Occipital lobe (tissue), 2 donors: ENCODE measurements around the gene PLXDC1. TPM values are rescaled to one million over a fixed set of nuclear protein-coding genes. Genes with fewer than 3 reads are reported as not detected.

Experiments used
- DNase-seq: peaks from one replicate; lab custom pipeline; 2025; lab: John Stamatoyannopoulos, UW
- total RNA-seq: library from RNA; depleted of rRNA; stranded (reverse); fragments of >200 nt; gene quantifications from one replicate; pipeline ENCODE4 v1.2.3, GENCODE V29; 2014

PLXDC1 gene
- total RNA-seq, 1 donor from 2014 or later, result 9.4 TPM

DNA sequence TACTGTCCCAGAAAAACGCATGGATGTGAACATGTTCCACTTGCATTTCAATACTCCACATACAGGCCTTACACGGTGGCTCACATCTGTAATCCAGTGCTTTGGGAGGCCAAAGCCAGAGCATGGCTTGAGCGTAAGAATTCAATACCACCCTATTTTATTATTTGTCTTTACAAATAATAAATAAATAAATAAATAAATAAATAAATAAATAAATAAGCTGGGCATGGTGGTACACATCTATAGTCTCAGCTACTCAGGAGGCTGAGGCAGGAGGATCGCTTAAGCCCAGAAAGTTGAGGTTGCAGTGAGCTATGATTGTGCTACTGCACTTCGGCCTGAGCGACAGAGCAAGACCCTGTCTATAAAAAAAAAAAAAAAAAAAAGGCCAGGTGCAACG lies 53.9 kb downstream of the PLXDC1 start:
- DNase-seq, result no peak

DNA sequence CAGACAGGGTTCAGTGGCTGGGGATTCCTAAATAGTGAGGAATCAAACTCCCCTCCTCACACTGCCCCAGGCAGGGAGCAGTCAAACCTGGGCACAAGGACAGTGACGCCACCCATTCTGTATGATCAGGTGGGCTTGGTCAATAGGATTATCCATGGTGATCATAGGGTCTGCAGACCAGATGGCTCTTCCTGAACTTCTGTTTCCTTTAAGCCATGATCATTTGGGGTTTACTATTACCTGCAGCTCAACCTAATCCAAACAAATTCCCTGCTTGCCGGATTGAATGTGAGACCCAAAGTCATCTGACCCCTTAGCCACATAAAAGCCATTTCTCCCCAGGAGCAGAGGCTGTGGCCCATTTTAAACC lies 54.3 kb downstream of the PLXDC1 start:
- DNase-seq, result no peak

DNA sequence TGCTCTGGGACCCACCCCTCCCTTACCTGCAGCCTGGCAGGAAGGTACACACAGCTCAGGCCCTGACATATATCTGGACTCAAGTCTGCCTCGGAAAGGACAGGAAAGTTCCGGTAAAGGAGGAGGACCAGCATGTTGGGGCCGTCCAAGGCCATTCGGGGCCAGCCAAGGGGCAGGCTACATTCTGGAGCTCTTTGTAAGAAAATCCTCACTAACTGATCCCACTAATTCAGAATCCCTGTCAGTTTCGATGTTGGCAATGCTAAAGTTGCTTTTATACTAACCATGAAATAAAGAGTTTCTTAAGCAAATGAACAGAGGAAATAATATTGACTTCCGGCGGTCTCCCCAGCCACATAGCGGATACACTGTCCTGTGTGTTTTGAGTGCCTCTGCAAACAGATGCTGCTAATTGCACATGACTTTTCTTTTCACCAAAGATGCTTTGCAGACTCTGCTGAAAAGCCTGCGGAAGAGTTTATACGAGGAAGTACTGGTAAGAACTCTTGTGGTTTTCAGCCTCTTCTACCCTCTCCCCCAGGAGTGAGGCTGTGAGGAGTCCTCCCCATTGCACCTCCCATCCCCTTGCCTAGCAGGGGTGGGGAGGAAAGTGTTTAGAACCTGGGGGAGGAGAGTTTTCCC lies 54.8 kb downstream of the PLXDC1 start:
- DNase-seq, result no peak

DNA sequence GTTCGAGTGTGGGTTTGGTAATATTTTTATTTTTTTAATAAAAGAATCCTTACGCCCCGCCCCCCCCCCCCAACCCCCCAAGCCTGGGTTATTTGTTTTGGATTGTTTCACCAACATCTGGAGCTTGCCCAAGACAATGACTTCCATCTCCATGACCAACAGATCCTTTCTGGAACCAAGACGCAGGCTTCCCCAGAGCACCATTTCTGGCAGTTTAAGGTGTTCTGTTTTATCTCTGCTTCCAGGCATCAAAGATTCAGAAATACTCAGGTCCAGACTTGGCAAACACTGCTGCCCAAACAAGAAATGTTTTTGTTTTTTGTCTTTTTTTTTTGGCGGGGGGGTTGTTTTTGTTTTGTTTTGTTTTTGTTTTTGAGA lies 56.1 kb downstream of the PLXDC1 start:
- DNase-seq, result no peak

GRCh38 chr17:39094607-39095308 lies 56.7 kb downstream of the PLXDC1 start:
- DNase-seq, result no peak

DNA sequence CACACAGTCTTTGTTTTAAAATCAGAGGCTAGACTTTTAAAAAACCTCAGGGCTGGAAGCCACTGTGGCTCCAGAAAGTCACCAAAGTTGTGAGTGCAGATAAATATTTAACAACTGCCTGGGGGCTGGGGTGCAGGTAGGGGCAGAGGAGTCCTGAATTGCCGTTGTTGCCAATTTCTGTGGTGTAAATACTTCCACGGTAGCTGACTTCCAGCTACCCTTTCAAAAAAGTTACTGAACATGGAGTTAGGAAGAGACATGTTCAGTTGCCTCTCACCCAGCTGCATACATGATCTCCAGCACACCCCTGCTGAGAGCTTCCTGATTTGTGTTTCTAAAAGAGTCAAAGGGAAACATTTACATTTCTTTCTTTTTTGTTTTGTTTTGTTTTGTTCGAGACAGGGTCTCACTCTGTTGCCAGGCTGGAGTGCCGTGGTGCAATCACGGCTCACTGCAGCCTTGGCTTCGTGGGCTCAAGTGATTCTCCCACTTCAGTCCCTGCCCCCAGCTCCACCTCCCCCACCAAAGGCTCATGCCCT lies 58.7 kb downstream of the PLXDC1 start:
- DNase-seq, result no peak

DNA sequence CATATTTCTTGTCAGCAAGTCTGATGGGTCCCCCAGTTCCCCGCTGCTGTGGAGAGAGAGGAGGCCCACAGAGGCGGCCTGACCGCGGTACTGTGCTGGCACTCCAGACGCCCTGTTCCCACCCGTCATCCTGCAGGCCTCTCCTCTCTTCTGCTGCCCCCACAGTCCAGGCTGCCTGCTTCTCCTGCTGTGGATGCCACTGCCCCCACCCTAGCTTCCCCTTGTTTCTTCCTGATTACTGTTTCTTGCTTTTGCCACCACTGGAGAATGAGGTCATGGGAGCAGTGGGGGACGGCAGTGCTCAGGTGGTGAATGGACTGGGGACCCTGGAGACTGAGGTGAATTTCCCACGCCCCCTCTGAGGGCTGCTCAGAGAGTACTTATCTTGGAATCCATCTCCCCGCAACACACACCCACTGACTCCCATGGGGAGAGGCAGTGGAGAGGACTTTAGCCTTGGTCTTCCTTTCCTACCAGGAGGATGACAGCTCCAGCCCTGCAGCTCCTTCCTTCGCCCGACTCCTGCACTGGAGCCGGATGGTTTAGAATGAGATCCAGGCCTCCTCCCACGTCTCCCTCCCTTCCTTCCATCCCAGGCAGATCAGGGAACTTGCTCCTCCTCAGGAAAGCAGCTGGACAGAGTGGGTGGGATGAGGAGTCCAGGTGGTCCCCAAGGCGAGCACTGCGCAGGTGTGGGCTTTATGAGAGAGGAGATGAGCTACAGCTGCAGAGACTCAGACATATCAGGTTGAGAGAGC lies 60.4 kb downstream of the PLXDC1 start:
- DNase-seq, result peak; percentile 12

DNA sequence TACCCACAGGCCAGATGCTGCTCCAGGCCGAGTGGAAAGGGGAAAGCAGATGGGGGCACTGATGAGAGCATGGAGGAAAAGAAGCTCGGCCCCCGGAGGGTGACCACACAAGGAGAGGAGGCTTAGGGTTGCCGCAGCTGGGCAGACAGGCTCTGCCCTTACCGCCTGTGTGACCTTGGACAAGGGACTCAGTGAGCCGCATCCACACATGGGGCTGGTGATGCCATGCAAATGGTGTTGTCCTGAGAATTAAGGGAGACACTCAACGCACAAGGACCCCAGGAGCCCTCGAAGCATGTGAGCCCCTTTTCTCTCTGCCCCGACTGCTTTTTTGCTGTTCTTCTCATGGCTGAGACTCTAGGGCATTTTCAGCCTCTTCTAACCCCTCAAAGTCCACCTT lies 61.0 kb downstream of the PLXDC1 start:
- no peak for DNase-seq

GRCh38 chr17:39084558-39084957 lies 66.9 kb downstream of the PLXDC1 start:
- DNase-seq, result no peak

GRCh38 chr17:39083270-39083669 lies 68.2 kb downstream of the PLXDC1 start:
- no peak for DNase-seq

- no peak for DNase-seq
Measured at GRCh38 chr17:39082482-39082881, 69.0 kb downstream of the PLXDC1 start.

GRCh38 chr17:39081851-39082250 lies 69.6 kb downstream of the PLXDC1 start:
- DNase-seq, result no peak

DNA sequence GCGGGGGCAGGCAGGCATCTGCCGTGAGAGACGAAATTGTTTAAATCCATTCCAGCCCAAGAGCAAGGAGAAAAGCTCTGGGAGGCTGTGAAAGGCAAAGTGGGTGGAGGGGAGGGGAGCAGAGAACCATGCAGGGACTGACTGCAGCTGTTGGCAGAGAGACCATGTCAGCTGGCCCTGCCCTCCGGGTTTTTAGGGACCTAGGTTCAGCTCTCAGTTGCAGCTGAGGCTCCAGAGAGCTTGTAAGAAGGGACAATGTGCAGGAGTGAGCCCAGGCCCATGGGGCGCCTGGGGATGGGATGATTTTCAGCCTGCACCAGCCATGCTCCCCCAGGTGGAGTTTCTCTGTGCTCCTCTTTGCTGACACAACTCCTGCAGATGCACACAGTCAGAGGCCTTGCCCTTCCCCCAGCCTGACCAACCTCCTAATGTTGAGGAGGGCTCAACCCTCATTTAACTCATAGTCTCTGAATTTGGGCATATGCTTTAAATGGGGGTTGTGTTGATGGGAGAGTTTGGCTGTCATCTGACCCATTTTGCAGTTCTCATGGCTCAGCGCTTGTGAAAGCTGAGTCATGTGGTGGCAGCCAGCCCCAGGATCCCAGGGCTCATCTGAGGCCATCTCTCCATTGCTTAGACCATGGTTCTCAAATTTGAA lies 70.9 kb downstream of the PLXDC1 start:
- DNase-seq, result peak; percentile 41

DNA sequence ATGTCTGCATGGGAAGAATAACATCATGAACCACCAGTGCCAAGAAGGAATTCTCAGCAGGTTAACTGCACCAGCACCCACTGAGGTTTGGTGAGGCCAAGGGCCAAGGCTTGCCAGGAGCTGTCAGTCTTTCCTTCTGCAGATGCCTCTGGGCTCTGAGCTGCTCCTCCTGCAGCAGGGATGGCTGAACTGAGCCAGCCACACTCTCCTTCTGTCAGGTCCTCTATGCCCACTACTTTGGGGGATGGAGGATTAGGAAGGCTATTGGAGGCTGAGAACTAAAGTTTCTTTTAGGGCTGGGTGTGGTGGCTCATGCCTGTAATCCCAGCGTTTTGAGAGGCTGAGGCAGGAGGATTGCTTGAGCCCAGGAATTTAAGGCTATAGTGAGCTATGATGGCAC lies 71.6 kb downstream of the PLXDC1 start:
- DNase-seq, result no peak

- DNase-seq, result no peak
Measured at GRCh38 chr17:39077866-39078265, 73.6 kb downstream of the PLXDC1 start.

DNA sequence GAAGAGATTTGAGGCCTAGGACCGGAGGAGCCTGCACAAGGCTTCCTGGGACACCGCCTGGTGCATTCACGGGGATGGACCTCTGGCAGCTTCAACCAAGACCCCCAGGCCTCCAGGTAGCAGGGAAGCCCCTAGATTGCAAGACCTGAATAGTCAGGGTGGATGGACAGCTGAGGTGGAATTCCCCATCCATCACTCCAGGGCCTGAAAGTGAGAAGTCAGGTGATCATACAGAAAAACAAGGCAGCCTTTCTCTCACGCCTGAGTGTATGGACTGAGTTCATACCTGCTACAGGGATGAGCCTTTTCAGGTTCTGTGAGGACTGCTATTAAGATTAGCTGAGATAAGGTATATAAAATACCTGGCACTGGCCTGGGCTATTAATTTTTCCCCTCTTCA lies 74.2 kb downstream of the PLXDC1 start:
- DNase-seq, result no peak

DNA sequence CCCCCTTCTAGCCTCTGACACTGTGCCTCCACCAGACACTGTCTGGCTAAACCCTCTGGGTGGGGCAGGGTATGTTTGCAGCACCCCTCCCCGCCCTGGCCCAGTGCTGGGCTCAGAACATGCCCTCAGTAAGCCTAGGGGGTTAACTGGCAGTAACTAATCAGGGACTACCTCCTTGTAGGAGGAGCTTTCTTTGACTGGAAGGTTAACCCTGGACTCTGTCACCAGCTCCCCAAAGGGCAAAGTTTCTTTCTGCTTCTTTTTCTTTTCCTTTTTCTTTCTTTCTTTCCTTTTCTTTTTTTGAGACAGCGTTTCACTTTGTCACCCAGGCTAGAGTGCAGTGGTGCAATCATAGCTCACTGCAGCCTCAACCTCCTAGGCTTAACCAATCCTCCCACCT lies 76.8 kb downstream of the PLXDC1 start:
- DNase-seq, result no peak

DNA sequence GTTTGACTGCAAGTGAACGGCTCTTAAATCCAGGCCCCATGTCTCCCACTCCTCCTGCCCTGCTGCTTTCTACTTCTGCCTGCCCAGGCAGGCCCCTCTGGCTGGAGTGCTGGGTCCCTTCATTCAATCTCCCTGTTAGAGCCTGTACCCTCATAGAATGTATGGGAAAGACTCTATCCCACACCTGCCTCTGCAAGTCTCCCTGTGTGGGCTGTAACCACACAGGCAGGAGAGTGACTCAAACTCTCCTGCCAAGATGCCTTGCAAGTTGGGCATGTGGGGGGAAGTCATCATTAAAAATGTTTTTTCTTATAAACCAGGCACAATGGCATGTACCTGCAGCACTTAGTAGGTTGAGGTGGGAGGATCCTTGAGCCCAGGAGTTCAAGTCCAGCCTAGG lies 77.5 kb downstream of the PLXDC1 start:
- DNase-seq, result no peak

- no peak for DNase-seq
Measured at GRCh38 chr17:39073353-39073752, 78.1 kb downstream of the PLXDC1 start.

DNA sequence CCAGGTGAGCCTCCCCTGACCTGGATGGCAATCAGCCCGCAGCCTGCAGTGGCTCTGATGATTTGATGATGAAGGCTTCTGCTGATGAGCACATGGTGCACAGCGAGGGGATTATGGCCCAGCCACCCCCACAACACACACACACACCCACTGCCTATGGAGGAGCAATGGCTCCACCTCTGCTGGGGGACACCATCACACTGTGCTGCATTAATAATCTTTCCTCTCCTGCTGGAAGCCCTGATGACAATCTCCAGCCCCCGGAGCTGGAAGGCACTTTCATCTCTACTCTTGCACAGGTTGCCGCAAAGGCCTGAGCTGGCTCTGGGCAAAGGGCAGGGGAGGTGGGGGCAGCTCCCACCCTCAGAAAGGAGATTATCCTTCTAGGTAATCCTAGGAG lies 79.9 kb downstream of the PLXDC1 start:
- no peak for DNase-seq

DNA sequence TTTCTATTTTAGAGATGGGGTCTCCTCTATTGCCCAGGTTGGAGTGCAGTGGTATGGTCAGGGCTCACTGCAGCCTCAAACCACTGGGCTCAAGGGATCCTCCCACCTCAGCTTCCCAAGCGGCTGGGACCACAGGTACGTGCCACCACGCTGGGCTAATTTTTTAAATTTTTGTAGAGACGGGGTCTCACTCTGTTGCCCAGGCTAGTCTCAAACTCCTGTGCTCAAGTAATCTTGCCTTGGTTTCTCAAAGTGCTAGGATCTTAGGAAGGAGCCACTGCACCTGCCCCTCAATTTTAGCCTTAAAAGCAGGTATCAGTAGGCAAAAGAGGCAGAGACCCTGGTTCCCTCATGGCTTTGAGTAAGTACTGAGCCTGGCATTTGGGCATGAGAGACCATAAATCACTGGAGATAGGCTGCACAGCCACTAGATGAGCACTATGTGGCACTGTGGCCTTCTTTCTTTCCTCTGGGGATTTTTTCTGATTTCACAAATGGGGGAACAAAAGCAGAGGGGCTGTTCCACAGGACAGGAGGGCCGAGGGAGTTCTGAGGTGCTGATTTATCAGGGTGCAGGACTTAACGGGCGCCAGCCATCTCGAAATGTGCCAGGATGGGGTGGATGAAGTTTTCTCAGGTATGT lies 82.2 kb downstream of the PLXDC1 start:
- DNase-seq, result no peak

DNA sequence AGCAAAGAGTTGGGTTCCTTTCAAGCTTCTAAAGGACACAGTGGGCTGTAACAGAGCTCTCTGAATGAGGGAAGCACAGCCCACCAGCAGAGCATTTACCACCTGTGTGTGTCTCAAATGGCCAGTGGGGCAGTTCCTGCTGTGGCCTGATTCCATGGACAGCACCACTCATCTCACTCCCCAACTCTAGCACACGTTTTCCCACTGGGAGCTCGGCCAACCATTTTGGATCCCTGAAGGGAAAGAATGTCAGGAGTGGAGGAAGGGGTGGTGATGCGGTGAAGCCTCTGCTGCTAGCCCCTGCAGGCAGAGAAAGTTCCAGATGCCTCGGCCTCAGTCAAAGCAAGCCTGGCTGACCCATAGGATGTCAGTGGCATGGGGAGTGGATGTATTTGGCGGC lies 86.6 kb downstream of the PLXDC1 start:
- DNase-seq, result no peak
